Right lobe of liver (tissue), 4 donors: ENCODE data around the gene CDA.

Experiments used
- CTCF ChIP-seq, 4 donors: fragments of 200-600 bp in 3 of 4; fragments of 450-650 bp in 1 of 4; IDR thresholded peaks; one replicate each; pipeline versions ENCODE4 v1.5.1 to v1.8.0; 2016 to 2022; ENCODE audit warnings: antibody characterized with exemption in 4 of 4, mild to moderate bottlenecking in 2 of 4
- POLR2A ChIP-seq: fragments of 450-650 bp; IDR thresholded peaks from one replicate; pipeline ENCODE4 v1.6.1; 2017; ENCODE audit warnings: antibody characterized with exemption, mild to moderate bottlenecking
- donor health status: DM: no; HTN: no; CAD: no.
- donor health status: DM: no; HTN: no; CAD: no.
- donor health status: DM: no; HTN: yes; CAD: no.

- TF ChIP-seq CTCF (IDR thresholded peaks at IDR 0.05) (no peak), POLR2A (no peak)
Measured at GRCh38 chr1:20609541-20609940, 20.6 kb downstream of the CDA start.
